Fibroblast of villous mesenchyme (primary cell): ENCODE data around the gene CELSR1. TPM values are rescaled to one million over a fixed set of nuclear protein-coding genes. Genes with fewer than 3 reads are reported as not detected.

Experiments used
- DNase-seq: peaks from one replicate; pipeline ENCODE4 v3.0.0-alpha.2; 2010; ENCODE audit warnings: low read depth
- H3K4me3 ChIP-seq: 2 replicates; pipeline ENCODE4 v1.5.1; 2011; ENCODE audit warnings: low read depth, mild to moderate bottlenecking, low read length
- CTCF ChIP-seq: IDR thresholded peaks from 2 replicates; pipeline ENCODE4 v1.5.1; 2012; ENCODE audit warnings: low read depth, mild to moderate bottlenecking, low read length; ENCODE audit not compliant: insufficient read depth
- total RNA-seq: library from RNA; depleted of rRNA; stranded (reverse); fragments of >200 nt; gene quantifications from 2 replicates; pipeline ENCODE4 v1.2.3, GENCODE V29; 2012

CELSR1 gene
- total RNA-seq, 1 donor = 1.7 TPM

- H3K4me3 ChIP-seq = no peak overlapping the region
- DNase-seq = no peak
- TF ChIP-seq CTCF = no peak
These were observed 176.5 kb downstream of the CELSR1 start for GRCh38 chr22:46360891-46361290.

GRCh38 chr22:46360097-46360496, 177.3 kb downstream of the CELSR1 start:
- TF ChIP-seq CTCF = no peak
- H3K4me3 ChIP-seq = no peak overlapping the region
- no peak for DNase-seq

- DNase-seq = no peak
- no peak for TF ChIP-seq CTCF
- no peak overlapping the region for H3K4me3 ChIP-seq
These were observed 178.1 kb downstream of the CELSR1 start for GRCh38 chr22:46359362-46359761.

- TF ChIP-seq CTCF = no peak
- DNase-seq = no peak
- no peak overlapping the region for H3K4me3 ChIP-seq
These were observed 178.7 kb downstream of the CELSR1 start for GRCh38 chr22:46358766-46359165.

GRCh38 chr22:46357711-46358520, 179.5 kb downstream of the CELSR1 start:
- no peak for TF ChIP-seq CTCF
- no peak overlapping the region for H3K4me3 ChIP-seq
- DNase-seq = no peak

- no peak for TF ChIP-seq CTCF
- no peak for DNase-seq
- H3K4me3 ChIP-seq = no peak overlapping the region
These were observed 180.6 kb downstream of the CELSR1 start for GRCh38 chr22:46356496-46357480.
